KG1 (cell line): ENCODE measurements around the gene NR3C2.

Experiments used
- DNase-seq: peaks from one replicate; lab custom pipeline; 2025; lab: John Stamatoyannopoulos, UW

NR3C2 gene

DNA sequence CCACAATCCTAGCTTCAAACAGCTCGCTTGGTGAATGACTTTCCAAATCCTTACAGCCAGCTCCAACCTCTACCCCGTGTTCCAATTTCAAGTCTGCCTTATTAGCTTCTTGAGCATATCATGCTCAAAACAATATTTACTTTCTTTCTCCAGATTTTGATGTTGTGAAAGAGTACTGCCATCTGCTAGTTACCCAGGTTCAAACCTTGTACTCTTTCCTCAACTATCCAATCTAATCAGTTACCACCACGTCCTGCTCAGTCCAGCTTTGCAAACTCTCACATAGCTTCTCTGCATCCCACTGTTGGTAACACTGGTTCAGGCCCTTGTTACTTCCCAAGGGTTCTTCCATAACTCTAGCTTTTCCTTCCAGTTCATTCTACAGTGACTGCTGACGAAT lies 179.1 kb downstream of the NR3C2 start:
- no peak for DNase-seq

DNA sequence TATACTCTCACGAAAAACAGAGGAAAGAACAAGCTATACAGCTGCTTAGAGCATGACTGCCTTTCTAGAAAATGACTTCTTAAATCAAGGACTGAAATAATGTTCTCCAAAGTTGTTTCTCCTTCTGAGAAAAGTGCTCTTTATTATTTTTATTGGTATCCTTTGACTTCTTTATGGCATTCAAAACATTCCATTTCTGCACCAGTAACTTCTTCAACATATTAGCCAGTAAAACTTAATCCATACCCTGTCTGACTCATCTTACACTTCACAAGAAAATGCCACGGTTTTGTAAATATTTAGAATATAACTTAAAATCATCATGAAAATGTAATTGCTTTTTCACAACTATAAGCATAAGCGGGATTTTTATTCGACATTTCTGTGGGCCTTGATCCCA lies 180.4 kb downstream of the NR3C2 start:
- DNase-seq, result no peak

DNA sequence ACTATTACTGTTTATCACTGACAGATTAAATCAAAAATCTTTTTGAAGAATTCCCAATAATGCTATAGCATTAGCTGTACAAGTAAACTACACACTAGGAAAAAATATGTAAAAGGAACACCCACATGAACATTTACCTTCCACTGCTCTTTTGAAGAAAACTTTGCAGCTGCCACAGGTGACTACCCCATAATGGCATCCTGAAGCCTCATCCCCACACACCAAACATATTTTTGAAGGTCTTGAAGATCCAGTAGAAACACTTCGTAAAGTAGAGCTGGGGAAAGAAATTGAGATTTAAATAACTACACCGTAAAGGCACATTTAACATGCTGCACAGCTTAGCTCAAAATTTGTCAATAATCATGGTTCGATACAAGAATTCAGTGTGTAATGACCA lies 182.4 kb downstream of the NR3C2 start:
- DNase-seq, result no peak

DNA sequence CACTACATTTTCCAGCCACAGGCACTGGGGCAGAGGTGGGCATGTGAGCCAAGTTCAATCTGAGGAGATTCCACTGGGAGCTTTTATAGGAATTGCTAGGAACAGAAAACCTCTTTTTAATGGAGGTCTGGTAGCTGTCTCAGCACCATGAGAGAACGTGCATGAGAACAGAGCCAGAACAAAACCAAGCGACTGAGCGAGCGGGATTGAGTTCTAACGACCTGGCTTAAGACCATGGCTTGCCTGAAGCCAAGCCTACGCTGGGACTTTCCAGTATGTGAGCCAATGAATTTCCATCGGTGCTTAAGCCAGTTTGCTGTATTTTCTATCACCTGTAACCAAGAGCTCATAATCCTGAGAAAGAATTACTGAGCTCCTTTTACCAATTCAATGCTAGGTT lies 183.7 kb downstream of the NR3C2 start:
- DNase-seq, result no peak

DNA sequence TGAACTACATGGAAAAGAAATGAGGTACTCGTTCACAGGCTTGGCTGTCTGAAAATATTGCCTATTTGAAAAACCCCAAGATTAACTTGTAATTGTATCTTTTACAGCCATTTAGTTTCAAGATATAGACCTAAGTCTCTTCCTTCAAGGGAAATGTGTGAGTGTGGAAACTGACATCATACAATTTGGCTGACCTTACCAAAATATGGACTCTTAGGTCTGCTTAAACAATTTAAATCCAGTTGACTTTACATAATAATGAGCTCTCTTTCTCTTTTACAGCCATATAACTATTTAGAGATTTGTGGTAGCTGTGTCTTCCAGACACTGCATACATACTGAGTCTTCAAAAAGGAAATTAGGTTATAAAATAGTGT lies 186.9 kb downstream of the NR3C2 start:
- DNase-seq, result no peak

DNA sequence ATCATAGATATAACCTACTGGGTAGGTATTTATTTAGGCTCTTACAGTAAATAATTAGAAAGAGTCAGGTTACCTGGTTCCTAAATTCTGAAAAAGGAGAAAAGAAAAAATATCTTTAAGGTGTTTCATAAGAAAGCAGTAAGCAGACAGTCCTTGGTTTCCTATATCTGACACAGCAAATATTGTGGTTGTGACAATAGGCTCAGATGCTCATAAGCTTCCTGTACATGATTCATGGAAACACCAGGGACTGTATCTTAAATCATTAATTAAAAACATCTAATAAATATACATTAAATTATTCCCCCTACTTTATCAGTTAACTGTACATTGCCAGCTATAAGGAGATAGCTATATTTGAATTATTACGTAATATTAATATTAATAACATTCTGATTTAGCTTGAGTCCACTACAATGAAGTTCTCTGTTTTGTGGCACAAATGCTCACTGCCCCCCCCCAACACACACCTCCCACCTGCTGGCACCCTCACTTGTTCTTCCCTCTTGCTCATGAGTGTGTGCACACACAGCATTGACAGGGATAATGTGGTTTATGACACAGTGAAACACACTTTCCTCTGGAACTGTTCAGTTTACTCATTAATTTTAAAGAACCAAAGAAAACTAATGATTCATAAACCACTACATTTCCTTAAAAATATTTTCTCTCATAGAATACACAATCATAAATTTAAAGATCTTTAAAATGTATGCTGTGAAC lies 187.4 kb downstream of the NR3C2 start:
- DNase-seq, result no peak

DNA sequence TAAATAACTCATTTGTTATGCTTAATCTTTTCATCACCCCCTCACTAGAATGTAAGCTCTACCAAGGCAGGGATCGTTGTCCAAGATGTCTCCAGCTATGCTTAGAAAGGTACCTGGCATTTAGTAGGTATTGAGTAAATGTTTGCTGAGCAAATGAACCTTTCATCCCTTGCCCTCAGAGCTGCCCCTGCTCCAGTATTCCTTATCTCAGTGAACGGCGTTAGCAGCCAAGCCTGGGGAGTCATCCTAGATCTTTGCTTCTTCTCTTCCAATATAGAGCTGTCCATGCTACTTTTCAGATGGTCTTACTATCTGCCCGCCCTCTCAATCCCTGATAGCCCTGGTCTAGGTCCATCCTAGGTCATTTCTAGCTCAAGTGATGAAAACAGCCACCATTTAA lies 188.4 kb downstream of the NR3C2 start:
- no peak for DNase-seq

DNA sequence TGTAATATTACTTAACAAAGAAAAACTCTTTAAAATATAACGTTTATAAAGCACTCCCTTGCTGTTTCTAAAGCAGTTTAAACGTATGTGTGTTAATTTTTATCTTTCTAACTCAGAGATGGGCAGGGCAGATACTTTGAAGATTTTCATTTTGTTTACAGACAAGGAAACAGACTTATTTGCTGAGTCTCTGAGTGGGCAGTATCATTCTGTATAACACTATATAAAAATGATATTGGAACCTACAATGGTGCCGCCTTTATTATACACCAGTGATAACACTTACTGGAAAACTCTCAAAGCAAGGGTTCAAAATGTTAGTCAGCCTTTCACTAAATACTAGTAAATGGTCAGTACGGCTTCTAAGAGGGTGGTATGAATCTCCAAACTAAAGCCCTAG lies 193.4 kb downstream of the NR3C2 start:
- no peak for DNase-seq

DNA sequence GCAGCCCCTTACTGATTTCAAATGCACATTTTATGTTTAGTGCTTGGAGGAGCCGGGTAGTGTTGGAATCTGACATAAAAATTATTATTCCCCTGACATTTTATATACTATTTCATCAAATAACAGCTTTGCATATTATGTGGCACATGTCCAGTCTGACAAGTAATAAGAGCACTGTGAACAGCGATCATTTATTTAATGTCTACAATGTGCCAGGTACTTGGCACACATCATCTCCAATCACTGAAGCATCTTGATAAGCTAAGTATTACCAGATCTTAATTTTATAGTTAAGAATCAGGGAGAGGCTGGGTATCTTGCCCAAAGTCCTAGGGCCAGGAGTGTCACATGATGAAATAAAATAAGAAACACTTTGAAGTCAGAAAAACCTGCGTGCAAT lies 197.2 kb downstream of the NR3C2 start:
- no peak for DNase-seq

DNA sequence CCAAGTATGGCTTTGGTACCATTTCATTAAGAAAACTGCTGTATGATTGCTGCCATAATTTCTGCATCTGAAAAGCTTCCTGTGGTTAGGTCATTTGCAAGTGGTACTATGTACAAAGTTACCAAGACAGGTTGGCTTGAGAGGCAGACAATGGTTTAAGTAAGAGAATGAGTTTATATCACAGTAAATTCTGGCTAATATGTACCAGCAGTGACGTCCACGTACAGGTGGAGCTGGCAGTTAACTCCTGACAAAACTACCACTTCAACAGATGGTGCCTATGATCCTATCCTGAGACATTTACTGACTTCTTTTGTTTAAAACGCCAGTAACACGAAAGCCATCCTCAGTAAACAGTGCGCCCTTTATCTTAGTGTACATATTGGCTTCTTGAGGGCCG lies 198.4 kb downstream of the NR3C2 start:
- no peak for DNase-seq

DNA sequence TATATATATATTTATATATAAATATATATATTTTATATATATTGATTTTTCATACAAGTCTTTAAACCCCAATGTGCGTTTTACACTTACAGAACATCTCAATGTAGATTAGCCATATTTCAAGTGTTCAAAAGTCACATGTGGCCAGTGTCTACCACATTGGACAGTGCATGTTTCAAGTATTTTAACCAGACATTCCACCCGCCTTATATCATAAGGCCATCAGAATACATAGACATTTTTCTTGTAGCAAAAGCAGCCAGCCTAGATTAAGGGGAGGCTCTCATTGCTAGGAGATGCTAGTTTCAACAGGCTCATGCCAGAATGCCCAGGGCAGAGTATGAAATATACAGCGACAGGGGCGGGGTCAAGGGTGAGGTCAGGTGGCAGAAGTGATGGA lies 202.0 kb downstream of the NR3C2 start:
- DNase-seq, result no peak

DNA sequence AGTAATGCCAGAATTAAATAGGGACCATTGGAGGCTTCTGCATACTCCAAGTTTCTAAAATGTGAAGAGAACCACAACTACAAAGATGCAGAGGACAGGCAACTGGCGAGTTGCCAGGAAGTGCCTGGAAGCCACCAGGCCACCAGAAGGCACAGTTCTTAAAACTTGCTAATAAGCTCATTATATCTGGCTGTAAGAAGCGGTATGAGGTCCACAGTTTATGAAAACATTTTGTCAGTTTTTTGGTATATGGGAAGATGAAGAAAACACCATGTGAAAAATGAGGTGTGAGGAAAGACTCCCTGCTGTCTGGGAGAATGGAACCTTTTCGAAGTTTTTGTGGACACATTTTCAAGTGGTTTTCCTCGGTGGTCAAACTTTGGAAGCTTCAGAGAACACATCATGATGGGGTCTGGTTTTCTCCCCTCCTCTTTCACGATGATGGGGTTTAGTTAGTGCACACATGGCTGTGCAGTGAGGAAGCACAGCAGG lies 202.7 kb downstream of the NR3C2 start:
- no peak for DNase-seq

DNA sequence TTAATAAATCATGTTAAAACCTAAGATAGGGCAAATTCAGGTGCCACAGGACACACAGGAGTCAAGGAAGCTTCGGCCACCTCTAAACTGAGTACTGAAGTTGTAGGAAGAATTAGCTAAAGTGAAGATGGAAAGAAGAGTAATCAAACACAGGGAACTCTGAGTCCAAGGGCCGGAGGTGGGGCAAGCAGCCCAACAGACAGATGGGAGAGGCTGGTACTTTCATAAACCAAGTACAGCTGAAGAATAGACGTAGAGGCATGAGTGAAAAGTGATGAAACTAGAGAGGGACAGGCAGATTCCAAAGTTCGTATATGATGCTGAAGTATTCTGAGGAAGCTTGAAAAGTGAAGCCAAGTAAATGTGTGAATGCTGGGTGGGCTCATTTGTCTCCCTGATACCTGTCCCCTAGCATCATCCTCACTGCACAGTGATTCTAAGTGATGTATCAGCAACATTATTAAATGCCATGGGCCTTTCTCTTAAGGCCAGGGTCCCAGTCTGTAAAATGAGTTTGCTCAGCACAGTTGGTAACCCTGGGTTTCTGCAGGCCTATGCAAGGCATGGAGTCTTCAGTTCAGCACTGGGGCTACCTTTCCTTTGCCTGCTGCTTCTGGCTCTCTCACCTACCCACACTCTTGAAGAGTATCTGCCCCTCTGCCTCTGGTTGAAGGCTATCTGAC lies 203.3 kb downstream of the NR3C2 start:
- DNase-seq, result no peak

DNA sequence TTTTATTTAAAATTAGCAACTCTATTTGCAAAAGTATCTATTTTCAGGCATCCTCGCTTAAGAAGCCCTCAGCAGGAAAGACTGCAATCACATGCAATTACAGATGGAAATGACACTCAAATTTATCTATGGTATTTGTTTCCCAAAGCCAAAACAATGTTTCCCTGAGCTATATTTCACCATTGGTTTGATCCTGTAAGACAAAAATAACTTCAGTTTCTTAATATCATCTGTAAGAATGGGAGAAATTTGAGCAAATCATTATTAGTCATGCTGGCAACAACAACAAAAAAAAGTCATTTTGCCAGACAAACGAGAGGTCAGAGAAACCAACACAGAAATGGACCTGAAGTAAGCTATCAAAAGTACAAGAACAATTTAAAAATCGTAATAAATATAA lies 204.1 kb downstream of the NR3C2 start:
- DNase-seq, result no peak

DNA sequence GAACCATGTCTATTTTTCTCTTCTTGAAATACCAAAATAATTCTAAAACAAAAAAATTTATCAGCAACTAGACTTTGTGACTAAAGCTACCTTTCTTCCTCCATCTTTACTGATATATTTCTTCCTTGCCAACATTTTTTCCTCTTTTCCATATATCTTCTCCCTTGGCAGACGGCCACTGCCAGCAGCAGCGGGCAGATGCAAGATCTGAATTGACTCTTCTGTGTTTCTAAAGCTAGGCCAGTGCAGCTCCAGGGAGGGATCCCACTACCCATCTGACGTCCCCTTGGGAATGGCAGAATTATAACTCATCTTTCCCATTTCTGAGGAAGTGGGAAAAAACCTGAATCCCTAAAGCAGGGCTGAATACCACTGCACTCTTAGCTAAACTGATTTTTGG lies 206.4 kb downstream of the NR3C2 start:
- DNase-seq, result no peak

DNA sequence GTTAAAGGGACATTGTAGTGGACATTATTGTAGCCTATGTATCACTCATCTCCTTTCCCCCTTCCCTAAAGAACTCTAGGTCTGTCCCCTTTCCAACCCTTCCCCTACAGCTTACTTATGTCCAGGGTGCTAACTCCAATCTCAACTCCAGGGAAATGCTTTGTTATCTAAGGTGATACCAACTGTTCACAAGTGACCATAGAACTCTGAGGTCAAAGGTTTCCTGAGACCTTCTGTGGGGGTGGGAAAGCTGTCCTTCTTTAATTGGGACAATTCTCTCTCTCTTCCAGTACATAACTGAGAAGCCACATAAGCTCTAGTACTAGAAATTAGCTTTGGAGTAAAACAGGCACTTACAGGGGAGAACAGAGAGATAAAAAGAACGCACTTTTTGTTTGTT lies 212.4 kb downstream of the NR3C2 start:
- no peak for DNase-seq

DNA sequence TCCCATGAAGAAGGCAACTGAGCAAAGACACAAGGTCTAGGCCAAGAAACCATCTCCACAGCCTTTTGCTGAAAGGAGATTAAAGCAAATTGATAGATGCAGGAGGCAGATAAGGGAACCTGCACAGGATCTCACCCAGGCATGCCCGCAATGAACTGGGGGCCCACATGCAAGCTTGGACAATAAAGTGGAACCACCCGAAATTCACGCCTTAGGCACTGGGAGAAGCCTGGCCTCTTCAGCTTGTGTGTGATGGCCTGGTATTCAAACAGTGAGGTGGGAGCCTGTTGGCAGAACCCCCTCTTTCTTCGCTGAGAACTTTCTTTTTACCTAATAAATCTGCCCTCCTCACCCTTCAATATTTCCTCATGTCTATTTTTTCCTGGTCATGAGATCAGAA lies 213.2 kb downstream of the NR3C2 start:
- no peak for DNase-seq

DNA sequence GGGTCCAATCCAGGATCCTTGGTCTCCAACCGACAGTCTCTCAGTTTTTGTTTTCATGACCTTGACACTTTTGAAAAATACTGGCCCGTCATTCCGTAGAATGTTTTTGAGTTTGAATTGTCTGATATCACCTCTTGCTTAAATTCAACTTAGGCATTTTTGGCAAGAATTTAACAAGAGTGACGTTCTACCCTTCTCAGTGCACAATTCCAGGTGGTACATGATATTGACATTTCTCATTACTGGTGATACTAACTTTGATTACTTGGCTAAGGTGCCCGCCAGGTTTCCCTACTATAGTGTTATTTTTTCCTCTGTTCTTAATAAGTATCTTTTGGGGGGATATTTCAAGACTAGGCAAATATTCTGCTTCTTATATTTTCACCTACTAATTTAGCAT lies 215.1 kb downstream of the NR3C2 start:
- no peak for DNase-seq

DNA sequence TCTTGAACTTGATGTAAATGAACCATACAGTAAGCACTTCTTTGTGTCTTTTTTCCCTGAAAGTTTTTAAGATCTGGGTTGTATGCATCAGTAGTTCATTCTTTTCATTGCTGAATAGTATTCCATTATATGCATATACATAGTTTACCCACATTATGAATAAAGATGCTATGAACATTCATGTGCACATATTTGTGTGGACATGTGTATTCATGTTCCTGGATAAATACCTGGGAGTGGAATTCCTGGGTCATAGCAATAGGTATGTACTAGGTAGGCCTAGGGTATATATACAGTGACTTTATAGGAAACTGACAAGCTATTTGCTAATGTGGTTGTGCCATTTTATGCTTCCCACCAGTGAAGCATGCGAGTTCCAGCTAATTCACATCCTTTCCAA lies 215.9 kb downstream of the NR3C2 start:
- no peak for DNase-seq

DNA sequence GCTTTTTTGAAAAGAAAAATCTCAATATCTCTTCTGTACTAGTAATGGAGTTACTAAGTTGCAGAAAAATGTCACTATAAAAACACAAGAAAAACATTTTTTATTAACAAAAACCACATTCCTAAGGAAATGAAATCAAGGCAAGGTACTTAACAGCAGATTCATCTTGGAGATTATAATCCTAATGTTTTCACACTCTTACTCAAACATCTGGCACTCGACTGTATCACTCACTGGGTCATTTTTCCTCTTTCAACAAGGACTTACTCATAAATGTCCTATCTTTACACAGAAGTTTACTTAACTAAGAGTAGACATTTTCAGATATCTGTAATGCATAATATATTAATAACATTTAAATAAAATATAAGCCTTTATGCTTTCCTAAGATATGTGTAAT lies 216.6 kb downstream of the NR3C2 start:
- DNase-seq, result no peak

DNA sequence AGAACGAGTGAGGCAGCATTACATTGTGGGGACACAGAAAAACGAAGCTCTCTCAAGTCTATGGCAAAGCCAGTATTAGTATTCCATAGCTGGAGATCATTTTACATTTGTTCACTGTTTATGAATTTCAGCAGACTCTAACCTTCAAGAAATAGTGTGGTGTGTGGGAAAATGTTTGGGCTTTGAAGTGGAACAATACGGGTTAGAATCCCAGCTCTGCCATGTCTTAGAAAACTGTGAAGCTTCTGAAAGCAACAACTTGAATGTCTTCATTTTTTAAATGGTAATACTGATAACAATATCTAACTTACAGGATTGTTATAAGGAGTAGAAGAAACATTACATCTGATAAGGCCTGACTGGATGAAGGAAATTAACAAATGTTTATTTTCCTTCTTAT lies 217.7 kb downstream of the NR3C2 start:
- no peak for DNase-seq

DNA sequence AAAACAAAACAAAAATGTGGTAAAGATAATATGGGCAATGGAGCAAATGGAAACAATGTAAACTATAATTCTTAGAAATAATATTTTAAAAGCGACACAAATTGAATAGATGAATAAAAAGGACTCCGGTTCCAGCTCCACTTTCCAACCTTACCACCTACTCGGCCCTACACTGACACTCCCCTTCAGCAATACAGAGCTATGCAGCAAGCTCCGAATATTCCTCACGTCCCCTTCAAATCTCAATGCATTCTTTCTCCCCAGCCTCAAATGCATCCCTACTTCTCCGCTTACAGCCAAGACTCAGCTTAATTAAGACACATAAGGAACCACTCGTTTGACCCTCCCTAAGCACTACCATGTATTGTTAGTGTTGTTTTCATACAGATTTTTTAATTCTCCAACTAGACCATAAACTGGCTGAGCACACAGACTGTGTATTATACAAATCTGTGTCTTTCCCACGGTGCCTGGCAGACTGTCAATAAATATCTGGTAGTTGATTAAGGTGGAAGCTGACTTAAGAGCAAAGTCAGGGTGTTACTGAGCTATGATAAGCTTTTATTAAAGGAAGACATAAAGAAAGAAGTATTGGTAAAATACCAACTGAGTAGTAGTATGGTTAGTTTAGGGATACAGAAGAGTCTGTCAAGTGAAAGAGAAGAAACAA lies 219.1 kb downstream of the NR3C2 start:
- no peak for DNase-seq
